ENCODE measurements around the gene BTBD9. TPM values are rescaled to one million over a fixed set of nuclear protein-coding genes. Genes with fewer than 3 reads are reported as not detected.
A peak's percentile ranks its signal among the peaks of the same experiment; 100 is the strongest.

The BTBD9 gene
- polyA plus RNA-seq, 2 of the 4 experiments (the other 2 are of a cell fraction) = 2.3 to 4.6 TPM

DNA sequence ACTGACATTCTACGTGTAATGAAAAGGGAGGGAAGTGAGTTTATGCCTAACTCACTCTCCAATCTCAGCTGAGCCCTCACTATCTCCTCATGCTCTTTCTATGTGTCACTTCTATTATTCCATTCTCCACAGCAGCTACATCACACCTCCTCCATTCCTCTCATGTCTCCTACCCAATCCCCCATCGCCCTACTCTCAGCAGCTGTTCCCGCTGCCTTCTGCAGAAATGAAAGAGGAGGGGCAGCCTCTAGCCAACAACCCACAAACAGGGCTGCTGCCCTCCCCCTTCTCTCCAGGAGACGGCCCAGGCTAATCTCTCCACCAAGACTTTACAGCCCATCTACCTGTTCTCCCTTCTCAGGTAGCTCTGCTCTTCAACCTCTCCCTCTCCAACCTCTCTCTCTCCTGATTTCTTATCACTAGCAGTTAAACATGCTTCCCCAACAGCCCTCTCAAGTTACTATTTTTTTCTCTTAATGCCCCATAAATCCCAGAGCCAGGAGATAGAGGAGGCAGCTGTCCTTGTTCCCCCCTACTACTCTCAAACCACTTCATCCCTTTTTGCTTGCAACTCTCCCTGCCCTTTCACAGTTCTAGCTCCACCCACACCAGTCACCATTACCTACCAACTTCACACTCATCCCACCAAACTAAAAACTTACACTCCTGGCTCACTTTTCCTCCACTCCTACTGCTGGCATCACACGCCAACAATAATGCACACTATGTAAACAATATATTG is 136.5 kb downstream of the BTBD9 start:
- no peak for ATAC-seq
- no peak overlapping the region for H3K4me3 ChIP-seq
- WGBS (ENCODE audit: missing lambda C conversion rate) = 90% methylated on average over 5 of the region's 5 CpGs
- peaks cover 2% of the 10 kb centered on the region; the same call in 2 of the 3 replicates for H3K4me1 ChIP-seq
- no peak overlapping the region for H3K27ac ChIP-seq
- POLR2A ChIA-PET = no interaction called here
- no peak for FAIRE-seq
- no peak overlapping the region for H3K4me2 ChIP-seq
- CTCF ChIA-PET = interaction anchor here (0.8 to 1.9 kb wide), 3 partner anchors 9 to 712 kb away, joined by 3 to 9 read pairs (median 3); no protein-coding TSS in a partner anchor
- TF ChIP-seq RARB (CRISPR knock-in tag; IDR thresholded peaks at IDR 0.05) = no peak
- no peak for TF ChIP-seq TP53 (CRISPR knock-in tag; IDR thresholded peaks at IDR 0.05)
- no peak for TF ChIP-seq CEBPB (IDR thresholded peaks at IDR 0.05)
- TF ChIP-seq, protein P1, sequence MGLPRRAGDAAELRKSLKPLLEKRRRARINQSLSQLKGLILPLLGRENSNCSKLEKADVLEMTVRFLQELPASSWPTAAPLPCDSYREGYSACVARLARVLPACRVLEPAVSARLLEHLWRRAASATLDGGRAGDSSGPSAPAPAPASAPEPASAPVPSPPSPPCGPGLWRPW (IDR thresholded peaks at IDR 0.05) = no peak
- TF ChIP-seq HOXA7 (CRISPR knock-in tag; IDR thresholded peaks at IDR 0.05) = no peak
- no peak for TF ChIP-seq JUNB (IDR thresholded peaks at IDR 0.05)
- TF ChIP-seq NPAS2 (CRISPR knock-in tag; IDR thresholded peaks at IDR 0.05; ENCODE audit: borderline replicate concordance) = no peak
- no peak for TF ChIP-seq MAZ (IDR thresholded peaks at IDR 0.05; ENCODE audit: borderline replicate concordance, low read depth, low read length)
- TF ChIP-seq KDM1A (IDR thresholded peaks at IDR 0.05; ENCODE audit: low read depth) = no peak
- TF ChIP-seq FOXS1 (CRISPR knock-in tag; IDR thresholded peaks at IDR 0.05) = no peak
- no peak for TF ChIP-seq ZC3H11A (IDR thresholded peaks at IDR 0.05)
- TF ChIP-seq FOSL2 (IDR thresholded peaks at IDR 0.05) = no peak
- no peak for TF ChIP-seq FOSL2 (CRISPR knock-in tag; IDR thresholded peaks at IDR 0.05)
- TF ChIP-seq ZSCAN20 (CRISPR knock-in tag; IDR thresholded peaks at IDR 0.05) = no peak
- DNase-seq (ENCODE audit: low read depth in 1 of 2, low spot score in 1 of 2) = no peak
- H3K9me3 ChIP-seq = no peaks in the 10 kb centered on the region

DNA sequence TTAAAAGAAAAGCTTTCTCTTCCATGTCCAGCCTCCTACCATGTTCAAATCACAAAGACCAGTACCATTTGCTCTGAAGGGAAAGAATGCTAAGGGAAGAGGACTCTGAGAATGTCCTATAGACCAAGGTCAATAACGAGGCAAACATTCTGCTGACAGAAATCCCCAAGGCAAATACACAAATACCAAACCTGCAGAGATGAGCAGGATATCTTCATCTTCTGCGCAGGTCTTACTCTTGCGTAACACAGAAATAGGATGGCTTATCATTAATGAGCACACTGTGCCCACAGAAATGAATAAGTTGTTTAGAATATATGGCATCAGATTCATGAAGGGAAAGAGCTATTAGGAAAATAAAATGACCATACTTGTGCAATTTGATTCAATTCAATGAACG is 137.3 kb downstream of the BTBD9 start:
- Histone ChIP-seq H3K9me3 (no peaks in the 10 kb centered on the region), H3K4me1 (no peaks in the 10 kb centered on the region), H3K27ac (no peak overlapping the region), H3K4me3 (no peak overlapping the region), H3K4me2 (no peak overlapping the region)
- DNase-seq (ENCODE audit: low read depth in 1 of 2, low spot score in 1 of 2) = no peak
- no peak for TF ChIP-seq ATOH8 (CRISPR knock-in tag; IDR thresholded peaks at IDR 0.05; ENCODE audit: low read depth)
- TF ChIP-seq CEBPB (IDR thresholded peaks at IDR 0.05) = peak in 1 of 2 experiments; percentile 46; a peak in 2 of 4 replicates
- TF ChIP-seq KDM5A (IDR thresholded peaks at IDR 0.05) = no peak
- TF ChIP-seq KDM1A (IDR thresholded peaks at IDR 0.05; ENCODE audit: low read depth) = no peak
- no peak for FAIRE-seq
- 72% methylated on average over 4 of the region's 4 CpGs for WGBS (ENCODE audit: missing lambda C conversion rate)
- ChIA-PET CTCF (interaction anchor here (0.6 to 1.9 kb wide), 3 partner anchors 8 to 711 kb away, joined by 3 to 9 read pairs (median 3); no protein-coding TSS in a partner anchor), POLR2A (no interaction called here)
- ATAC-seq = no peak

DNA sequence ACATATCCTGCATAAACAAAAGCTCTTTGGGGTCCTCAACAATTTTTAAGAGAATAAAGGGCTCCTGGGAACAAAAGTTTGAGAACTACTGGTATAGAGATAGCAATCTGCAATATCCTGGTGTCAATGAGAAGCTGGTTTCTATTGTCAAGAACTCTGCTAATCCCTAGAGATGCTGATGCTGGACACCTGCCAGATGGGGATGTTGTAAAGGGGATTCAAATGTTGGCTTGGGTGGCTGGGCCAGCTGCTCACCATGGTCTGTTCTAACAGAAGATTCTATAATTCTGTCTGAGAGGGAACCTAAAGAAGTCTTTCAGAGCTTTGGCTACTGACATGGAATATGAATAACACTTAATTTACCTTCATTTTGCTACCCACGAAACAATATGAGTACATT is 137.8 kb downstream of the BTBD9 start:
- Histone ChIP-seq H3K4me3 (no peak overlapping the region), H3K27ac (no peak overlapping the region), H3K9me3 (no peaks in the 10 kb centered on the region), H3K4me1 (no peaks in the 10 kb centered on the region), H3K4me2 (no peak overlapping the region)
- ATAC-seq (no peak), DNase-seq (ENCODE audit: low read depth in 1 of 2, low spot score in 1 of 2) (no peak), FAIRE-seq (no peak)
- CTCF ChIA-PET = interaction anchor here (0.5 kb wide), 1 partner anchor 797 kb away, joined by 3 read pairs; no protein-coding TSS in a partner anchor
- no peak for TF ChIP-seq NR3C1 (IDR thresholded peaks at IDR 0.05)
- TF ChIP-seq TFCP2L1 (CRISPR knock-in tag; IDR thresholded peaks at IDR 0.05) = no peak
- TF ChIP-seq GATA3 (IDR thresholded peaks at IDR 0.05; ENCODE audit: borderline replicate concordance) = no peak
- no peak for TF ChIP-seq USF2 (IDR thresholded peaks at IDR 0.05)
- TF ChIP-seq EHMT2 (IDR thresholded peaks at IDR 0.05; ENCODE audit: low read depth) = no peak
- TF ChIP-seq MAFK (IDR thresholded peaks at IDR 0.05; ENCODE audit: partially characterized antibody) = no peak
- TF ChIP-seq MAX (IDR thresholded peaks at IDR 0.05) = no peak
- no peak for TF ChIP-seq MAZ (IDR thresholded peaks at IDR 0.05; ENCODE audit: borderline replicate concordance, low read depth, low read length)
- no peak for TF ChIP-seq ZFP36 (IDR thresholded peaks at IDR 0.05; ENCODE audit: borderline replicate concordance, partially characterized antibody)
- TF ChIP-seq, protein P2, sequence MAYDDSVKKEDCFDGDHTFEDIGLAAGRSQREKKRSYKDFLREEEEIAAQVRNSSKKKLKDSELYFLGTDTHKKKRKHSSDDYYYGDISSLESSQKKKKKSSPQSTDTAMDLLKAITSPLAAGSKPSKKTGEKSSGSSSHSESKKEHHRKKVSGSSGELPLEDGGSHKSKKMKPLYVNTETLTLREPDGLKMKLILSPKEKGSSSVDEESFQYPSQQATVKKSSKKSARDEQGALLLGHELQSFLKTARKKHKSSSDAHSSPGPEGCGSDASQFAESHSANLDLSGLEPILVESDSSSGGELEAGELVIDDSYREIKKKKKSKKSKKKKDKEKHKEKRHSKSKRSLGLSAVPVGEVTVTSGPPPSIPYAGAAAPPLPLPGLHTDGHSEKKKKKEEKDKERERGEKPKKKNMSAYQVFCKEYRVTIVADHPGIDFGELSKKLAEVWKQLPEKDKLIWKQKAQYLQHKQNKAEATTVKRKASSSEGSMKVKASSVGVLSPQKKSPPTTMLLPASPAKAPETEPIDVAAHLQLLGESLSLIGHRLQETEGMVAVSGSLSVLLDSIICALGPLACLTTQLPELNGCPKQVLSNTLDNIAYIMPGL (CRISPR knock-in tag; IDR thresholded peaks at IDR 0.05; ENCODE audit: borderline replicate concordance) = no peak
- TF ChIP-seq HDAC2 (IDR thresholded peaks at IDR 0.05) = no peak
- no peak for TF ChIP-seq NPAS2 (CRISPR knock-in tag; IDR thresholded peaks at IDR 0.05; ENCODE audit: borderline replicate concordance)
- TF ChIP-seq BHLHE40 (IDR thresholded peaks at IDR 0.05; ENCODE audit: low read depth, low read length) = no peak
- no peak for TF ChIP-seq NFE2L2 (conservative IDR thresholded peaks at IDR 0.05; ENCODE audit: low read length)
- TF ChIP-seq ESRRA (IDR thresholded peaks at IDR 0.05; ENCODE audit: borderline replicate concordance, low read length) = no peak
- TF ChIP-seq SREBF2 (IDR thresholded peaks at IDR 0.05) = no peak
- TF ChIP-seq RNF2 (IDR thresholded peaks at IDR 0.05; ENCODE audit: borderline replicate concordance, low read depth) = no peak
- POLR2A ChIA-PET = no interaction called here
- WGBS (ENCODE audit: missing lambda C conversion rate) = 73% methylated on average over 1 of the region's 1 CpG

All from A549 (cell line).